ENCODE data around the gene EPS8.
"Not testable (repeated sequence)": the region's sequence is repeated elsewhere in the genome, so short reads cannot be mapped to it uniquely, and the experiment has no call there.

EPS8 gene

DNA sequence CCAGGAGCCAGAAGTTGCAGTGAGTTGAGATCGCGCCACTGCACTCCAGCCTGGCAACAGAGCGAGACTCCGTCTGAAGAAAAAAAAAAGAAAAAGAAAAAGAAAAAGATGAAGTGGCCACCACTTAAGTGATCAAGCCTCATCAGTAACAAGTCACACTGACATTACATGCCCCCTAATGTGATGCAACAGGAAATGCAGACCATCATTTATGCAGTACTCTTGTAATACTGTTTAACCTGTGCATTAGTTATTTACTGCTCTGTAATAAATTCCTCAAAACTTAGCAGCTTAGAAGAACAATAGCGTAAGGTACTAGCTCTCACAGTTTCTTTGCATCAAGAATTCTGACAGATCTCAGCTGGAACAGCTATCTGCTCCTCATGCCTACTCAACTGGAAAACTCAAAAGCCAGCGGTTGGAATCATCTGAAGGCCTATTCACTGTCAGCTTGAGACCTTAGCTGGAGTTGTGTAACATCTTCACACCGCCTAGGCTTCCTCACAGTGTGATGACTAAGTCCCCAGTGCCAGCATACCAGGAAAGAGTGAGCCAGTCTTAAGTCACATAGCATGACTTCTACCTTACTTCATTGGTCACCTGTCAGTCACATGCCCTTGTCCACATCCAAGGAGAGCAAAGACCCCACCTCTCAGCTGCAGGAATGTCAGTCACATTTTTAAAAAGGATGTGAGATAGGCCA, 31.5 kb downstream of the EPS8 start:
- no peak for DNase-seq (ENCODE audit: low read depth in 2 of 2)

GRCh38 chr12:15756822-15757221, 32.4 kb downstream of the EPS8 start:
- no peak for DNase-seq (ENCODE audit: low read depth in 2 of 2)

DNA sequence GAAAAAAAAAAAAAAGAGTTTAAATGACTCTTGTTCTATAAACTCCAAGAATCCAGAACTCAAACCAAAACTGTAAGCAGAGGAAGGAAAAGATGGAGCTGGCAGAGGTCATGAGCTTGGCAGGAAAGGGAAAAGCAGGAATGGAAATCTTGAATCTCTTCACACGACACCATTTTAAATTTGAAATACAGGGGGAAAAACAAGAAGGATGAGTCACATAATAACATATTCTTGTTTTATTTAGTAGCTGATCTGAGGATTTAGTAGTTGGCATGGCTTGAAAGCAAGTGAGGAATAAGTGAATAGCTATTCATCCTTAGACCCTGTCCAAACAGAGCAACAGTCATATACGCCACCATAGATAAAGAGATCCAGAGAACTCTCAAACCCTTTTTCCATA, 35.0 kb downstream of the EPS8 start:
- no peak for DNase-seq (ENCODE audit: low read depth in 2 of 2)

DNA sequence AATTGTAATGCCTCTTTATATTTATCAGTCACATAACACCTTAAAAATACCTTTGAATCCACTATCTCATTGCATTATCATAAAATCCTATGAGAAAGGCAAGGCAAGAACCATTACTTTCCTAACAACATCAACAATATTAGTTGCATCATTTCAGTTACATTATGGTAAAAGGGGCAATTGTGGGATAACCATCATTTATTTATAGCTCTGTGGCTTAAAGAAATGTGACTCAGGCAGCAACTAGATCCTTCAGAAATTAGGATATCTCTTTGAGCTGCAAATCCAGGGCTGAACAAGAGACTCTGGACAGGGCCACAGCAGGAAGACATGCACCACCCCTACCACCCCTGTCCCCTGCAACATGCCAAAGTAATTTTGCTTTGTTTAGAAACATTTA, 36.4 kb downstream of the EPS8 start:
- no peak for DNase-seq (ENCODE audit: low read depth in 2 of 2)

DNA sequence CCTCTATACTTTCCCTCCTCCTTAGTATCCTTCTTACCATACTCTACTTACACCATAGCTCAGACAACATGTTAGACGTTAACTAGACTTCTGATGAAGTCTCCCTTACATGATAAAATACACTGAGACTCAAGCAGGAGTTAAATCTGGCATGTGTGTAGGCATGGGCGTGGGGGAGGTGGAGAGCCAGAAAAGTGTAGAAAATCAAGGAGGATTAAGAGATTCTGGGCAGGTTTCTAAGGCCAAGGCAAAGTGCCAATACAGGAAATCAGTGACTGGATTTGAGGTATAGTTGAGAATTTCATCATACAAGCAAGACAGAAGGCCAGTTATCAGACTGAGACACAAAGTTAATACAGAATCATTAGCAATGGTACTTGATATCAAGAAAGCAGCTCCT, 37.4 kb downstream of the EPS8 start:
- no peak for DNase-seq (ENCODE audit: low read depth in 2 of 2)

GRCh38 chr12:15749937-15750336, 39.3 kb downstream of the EPS8 start:
- DNase-seq (ENCODE audit: low read depth in 2 of 2) = no peak

GRCh38 chr12:15741870-15742269, 47.3 kb downstream of the EPS8 start:
- DNase-seq (ENCODE audit: low read depth in 2 of 2) = not testable (repeated sequence)

DNA sequence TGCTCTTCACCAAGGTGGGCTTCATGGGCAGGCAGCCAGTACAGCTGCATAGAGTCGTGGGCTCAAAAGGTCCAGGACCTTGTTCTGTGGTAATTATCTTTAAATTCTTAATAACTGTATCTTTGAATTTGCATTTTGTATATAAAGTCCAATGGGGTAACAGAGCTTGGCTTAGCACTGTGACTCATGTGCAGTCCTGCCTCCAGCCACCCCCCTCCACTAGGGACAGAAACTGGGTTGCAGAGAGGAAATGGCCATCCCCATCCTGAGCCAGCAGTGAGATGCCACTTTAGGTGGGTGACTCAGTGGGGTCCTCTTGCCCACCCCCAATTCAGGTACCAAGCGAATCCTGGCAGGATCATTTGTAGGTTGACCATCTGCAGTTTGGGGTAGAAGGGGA, 48.1 kb downstream of the EPS8 start:
- DNase-seq (ENCODE audit: low read depth in 2 of 2) = no peak

GRCh38 chr12:15740389-15740788, 48.8 kb downstream of the EPS8 start:
- DNase-seq (ENCODE audit: low read depth in 2 of 2) = not testable (repeated sequence)

- DNase-seq (ENCODE audit: low read depth in 2 of 2) = no peak
Measured at GRCh38 chr12:15738438-15739015, 50.7 kb downstream of the EPS8 start.

GRCh38 chr12:15735837-15736615, 53.2 kb downstream of the EPS8 start:
- no peak for DNase-seq (ENCODE audit: low read depth in 2 of 2)

DNA sequence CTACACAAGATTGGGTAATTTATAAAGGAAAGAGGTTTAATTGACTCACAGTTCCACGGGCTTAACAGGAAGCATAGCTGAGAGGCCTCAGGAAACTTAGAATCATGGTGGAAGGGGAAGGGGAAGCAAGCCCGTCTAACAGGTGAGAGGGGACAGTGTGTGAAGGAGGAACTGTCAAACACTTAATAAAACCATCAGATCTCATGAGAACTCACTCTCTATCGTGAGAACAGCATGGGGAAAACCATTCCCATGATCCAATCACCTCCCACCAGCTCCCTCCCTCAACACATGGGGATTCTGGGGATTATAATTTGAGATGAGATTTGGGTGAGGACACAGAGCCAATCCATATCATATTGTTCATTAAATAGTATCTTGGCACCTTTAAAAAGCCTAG, 56.1 kb downstream of the EPS8 start:
- DNase-seq (ENCODE audit: low read depth in 2 of 2) = no peak

DNA sequence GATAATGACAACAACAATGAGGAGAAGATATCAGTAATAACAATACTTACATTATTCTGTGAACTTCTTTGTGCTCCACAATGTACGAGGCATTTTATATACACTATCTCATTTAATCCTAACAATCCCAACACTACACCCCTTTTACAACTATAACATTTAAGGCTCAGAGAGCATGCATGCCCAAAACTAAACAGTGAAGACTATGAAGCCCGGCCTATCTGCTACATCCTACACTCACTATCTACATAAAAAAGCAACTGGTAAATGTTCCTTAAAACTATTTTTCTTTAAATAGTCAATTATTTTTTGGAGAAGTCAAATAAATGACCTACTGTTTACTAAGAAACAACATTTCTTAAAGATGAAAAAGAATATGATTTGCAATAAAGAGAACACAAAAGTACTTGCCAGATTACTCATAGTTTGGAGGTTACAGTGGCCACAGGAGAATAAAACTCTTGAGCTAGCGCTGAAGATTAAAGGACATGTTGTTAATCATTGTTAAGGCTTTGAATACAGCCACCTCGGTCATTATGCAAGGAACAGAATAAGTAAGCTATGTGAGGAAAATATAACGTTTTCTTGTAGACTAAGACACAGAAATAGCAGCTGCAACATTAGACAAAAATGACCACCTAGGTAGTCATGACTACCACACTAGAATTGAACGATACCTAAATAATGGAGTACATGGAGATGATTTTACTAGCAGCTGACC, 56.7 kb downstream of the EPS8 start:
- DNase-seq (ENCODE audit: low read depth in 2 of 2) = no peak

DNA sequence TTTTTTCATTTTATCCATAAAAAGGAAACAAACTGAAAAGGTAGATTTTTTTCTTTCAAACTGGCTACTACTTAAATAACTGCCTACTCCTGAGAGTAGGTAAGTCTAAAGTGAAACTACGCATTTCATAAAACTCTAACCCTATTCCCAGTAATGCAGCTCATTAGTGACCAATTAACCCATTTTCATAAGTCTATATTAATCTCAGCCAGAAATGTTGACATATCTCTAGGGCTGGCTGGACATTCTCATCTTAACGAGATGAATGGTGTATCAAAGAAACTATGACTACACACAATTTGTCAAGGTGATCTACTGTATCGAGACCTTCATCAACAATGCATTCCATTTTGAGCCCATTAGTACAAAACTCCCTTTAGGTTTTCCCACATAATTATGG, 57.2 kb downstream of the EPS8 start:
- no peak for DNase-seq (ENCODE audit: low read depth in 2 of 2)

GRCh38 chr12:15729097-15729496, 60.1 kb downstream of the EPS8 start:
- DNase-seq (ENCODE audit: low read depth in 2 of 2) = no peak

- DNase-seq (ENCODE audit: low read depth in 2 of 2) = no peak
Measured at GRCh38 chr12:15728118-15728598, 61.0 kb downstream of the EPS8 start.

- DNase-seq (ENCODE audit: low read depth in 2 of 2) = no peak
Measured at GRCh38 chr12:15726878-15727150, 62.4 kb downstream of the EPS8 start.

- DNase-seq (ENCODE audit: low read depth in 2 of 2) = no peak
Measured at GRCh38 chr12:15726027-15726877, 62.9 kb downstream of the EPS8 start.

- DNase-seq (ENCODE audit: low read depth in 2 of 2) = no peak
Measured at GRCh38 chr12:15722951-15723350, 66.2 kb downstream of the EPS8 start.

DNA sequence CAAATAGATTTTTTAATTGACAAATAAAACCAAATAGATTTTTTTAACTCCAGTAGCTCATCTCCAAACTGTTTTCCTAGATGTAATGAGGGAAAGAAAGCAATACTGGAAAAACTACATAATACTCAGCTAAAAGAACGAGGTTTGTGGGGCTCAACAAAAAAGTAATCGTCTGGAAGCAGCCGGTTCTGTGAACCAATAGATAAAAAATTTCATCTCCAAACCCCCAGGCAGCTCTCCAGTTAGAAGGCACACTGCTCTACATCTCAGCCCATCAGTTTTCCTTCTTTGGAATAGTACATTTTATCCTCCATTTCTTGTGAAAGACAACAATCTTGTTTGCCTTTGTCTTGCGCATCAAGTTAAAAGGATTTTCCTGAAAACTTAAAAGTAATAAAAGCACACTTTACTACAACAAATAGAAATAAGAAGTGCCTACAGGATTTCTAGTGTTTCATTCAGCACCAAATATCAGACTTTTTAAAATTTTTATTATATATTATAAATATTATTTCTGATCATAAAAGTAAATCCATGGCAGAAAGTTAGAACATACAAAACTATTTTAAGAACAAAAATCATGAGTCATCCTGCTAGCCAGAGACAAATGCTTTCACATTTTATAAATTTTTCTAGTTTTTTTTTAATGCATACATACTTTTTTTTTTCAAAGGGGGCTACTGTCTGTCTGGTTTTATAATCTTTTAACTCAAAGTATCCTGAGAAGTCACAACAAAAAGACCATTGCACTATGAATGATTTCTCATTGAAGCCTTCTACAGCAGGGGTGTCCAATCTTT, 67.7 kb downstream of the EPS8 start:
- no peak for DNase-seq (ENCODE audit: low read depth in 2 of 2)

- DNase-seq (ENCODE audit: low read depth in 2 of 2) = no peak
Measured at GRCh38 chr12:15720295-15720694, 68.9 kb downstream of the EPS8 start.

Measured in stimulated activated CD8-positive, alpha-beta memory T cell treated with anti-CD3 and anti-CD28 coated beads, Interleukin-2, amount 100 ng/mL, for 48 hours (primary cell).